Measurements from ENCODE around the gene HS6ST1. TPM values are rescaled to one million over a fixed set of nuclear protein-coding genes. Genes with fewer than 3 reads are reported as not detected.
A peak's percentile ranks its signal among the peaks of the same experiment; 100 is the strongest.

HS6ST1 gene
- total RNA-seq, 1 experiment from 2014 or later: 20.3 TPM

DNA sequence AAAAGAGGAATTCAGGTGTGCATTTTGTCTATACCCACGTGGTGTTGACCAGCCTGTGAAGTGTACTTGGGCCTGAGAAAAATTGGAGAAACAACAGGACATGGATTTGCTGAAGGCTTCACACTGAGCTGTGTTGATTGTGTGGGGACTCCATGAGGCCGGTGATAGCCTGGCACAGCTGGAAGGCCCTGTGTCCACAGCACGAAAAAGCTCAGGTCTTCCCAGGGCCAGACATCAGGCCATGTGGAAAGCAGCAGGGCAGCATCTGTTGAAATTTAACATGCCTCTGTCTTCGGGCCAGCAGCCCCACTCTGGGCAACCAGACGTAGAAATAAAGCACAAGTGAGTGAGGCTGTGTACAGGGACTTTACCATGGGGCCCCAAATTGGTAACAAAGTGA lies 84.1 kb downstream of the HS6ST1 start:
- Mint-ChIP-seq H3K27ac (ENCODE audit: unreplicated experiment) (no peak overlapping the region), H3K36me3 (ENCODE audit: insufficient read depth, unreplicated experiment) (no peaks in the 10 kb centered on the region), H3K4me1 (ENCODE audit: low read depth, unreplicated experiment) (no peaks in the 10 kb centered on the region), H3K9me3 (ENCODE audit: unreplicated experiment) (no peaks in the 10 kb centered on the region), H3K4me3 (ENCODE audit: unreplicated experiment) (no peak overlapping the region), H3K27me3 (ENCODE audit: insufficient read depth, unreplicated experiment) (no peaks in the 10 kb centered on the region)
- Histone ChIP-seq H3K4me3 (ENCODE audit: low read depth, low read length) (no peak overlapping the region), H3K9me3 (no peaks in the 10 kb centered on the region), H3K4me1 (no peaks in the 10 kb centered on the region), H3K36me3 (ENCODE audit: control insufficient read depth, insufficient read depth, low read length) (no peaks in the 10 kb centered on the region), H3K27me3 (replicated peaks; ENCODE audit: control insufficient read depth, insufficient read depth, low read length) (no peaks in the 10 kb centered on the region)
- intact Hi-C loops (cut with micrococcal nuclease; ENCODE audit: unreplicated experiment): loop anchor here (10.0 kb wide), 1 partner anchor 140 kb away; the partner anchor contains the start of gene UGGT1
- no peak for TF ChIP-seq CTCF (IDR thresholded peaks at IDR 0.05; ENCODE audit: insufficient read depth in 1 of 2, low read depth in 1 of 2, low read length in 1 of 2, severe bottlenecking in 1 of 2, unreplicated experiment in 1 of 2)
- ChIA-PET CTCF (interaction anchor here (0.5 to 1.4 kb wide), 3 partner anchors 56 to 929 kb away, joined by 3 to 7 read pairs (median 4); no protein-coding TSS in a partner anchor), POLR2A (interaction anchor here (0.7 kb wide), 1 partner anchor 65 kb away, joined by 8 read pairs; no protein-coding TSS in a partner anchor)
- BruUV-seq (replicated peaks): no TSS peak
- no peak for DNase-seq

DNA sequence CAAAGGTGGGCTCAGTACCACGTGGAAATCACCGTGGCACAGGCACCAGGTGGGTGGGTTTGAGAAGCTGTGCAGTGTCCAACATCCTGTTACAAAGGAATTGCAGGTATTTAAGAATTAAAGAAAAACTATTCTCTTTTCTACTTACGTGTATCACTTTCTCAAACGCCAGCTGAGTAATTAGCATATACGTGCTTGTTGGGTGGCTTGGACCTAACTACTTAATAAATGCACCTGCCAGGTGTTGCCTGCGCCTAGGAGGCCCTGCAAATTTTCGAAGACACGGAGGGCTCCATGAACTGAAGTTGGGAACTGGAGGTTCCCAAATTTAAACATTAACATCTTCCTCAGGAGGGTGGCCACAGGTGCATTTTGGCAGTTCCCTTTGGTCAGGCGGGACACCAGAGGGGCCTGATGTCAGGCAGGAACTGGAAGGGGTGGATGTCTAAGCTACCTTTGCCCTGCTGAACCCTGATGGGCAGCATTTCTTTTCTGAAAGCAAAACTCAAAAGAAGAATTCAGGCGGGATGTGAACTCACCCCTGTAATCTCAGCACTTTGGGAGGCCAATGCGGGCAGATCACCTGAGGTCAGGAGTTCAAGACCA lies 84.8 kb downstream of the HS6ST1 start:
- no peaks in the 10 kb centered on the region for H3K4me1 Mint-ChIP-seq (ENCODE audit: low read depth, unreplicated experiment)
- POLR2A ChIA-PET: interaction anchor here (0.7 kb wide), 1 partner anchor 64 kb away, joined by 8 read pairs; no protein-coding TSS in a partner anchor

More for the DNA sequence above, 84.8 kb downstream of the HS6ST1 start:
- intact Hi-C loops (cut with micrococcal nuclease; ENCODE audit: unreplicated experiment): loop anchor here (1.0 to 10.0 kb wide), 4 partner anchors 55 to 171 kb away; partner anchors contain the start of gene UGGT1
- no peak for DNase-seq
- BruUV-seq (replicated peaks): no TSS peak
- CTCF ChIA-PET: interaction anchor here (0.5 to 1.4 kb wide), 4 partner anchors 55 to 928 kb away, joined by 3 to 7 read pairs (median 4); no protein-coding TSS in a partner anchor
- Histone ChIP-seq H3K36me3 (ENCODE audit: control insufficient read depth, insufficient read depth, low read length) (no peaks in the 10 kb centered on the region), H3K27me3 (replicated peaks; ENCODE audit: control insufficient read depth, insufficient read depth, low read length) (no peaks in the 10 kb centered on the region), H3K9me3 (no peaks in the 10 kb centered on the region), H3K4me1 (no peaks in the 10 kb centered on the region), H3K4me3 (ENCODE audit: low read depth, low read length) (no peak overlapping the region; the same call in 1 of the 2 replicates)
- Mint-ChIP-seq H3K4me3 (ENCODE audit: unreplicated experiment) (peak overlapping the region; percentile 73), H3K9me3 (ENCODE audit: unreplicated experiment) (no peaks in the 10 kb centered on the region), H3K36me3 (ENCODE audit: insufficient read depth, unreplicated experiment) (no peaks in the 10 kb centered on the region), H3K27ac (ENCODE audit: unreplicated experiment) (no peak overlapping the region), H3K27me3 (ENCODE audit: insufficient read depth, unreplicated experiment) (no peaks in the 10 kb centered on the region)
- TF ChIP-seq CTCF (IDR thresholded peaks at IDR 0.05; ENCODE audit: insufficient read depth in 1 of 2, low read depth in 1 of 2, low read length in 1 of 2, severe bottlenecking in 1 of 2, unreplicated experiment in 1 of 2): no peak

Measured in Caco-2 (cell line).